ENCODE results near the gene SORBS1.

- no peak for TF ChIP-seq CTCF (IDR thresholded peaks at IDR 0.05)
- no peak for TF ChIP-seq POLR2A (IDR thresholded peaks at IDR 0.05)
Measured at GRCh38 chr10:95428701-95429100, 132.5 kb downstream of the SORBS1 start.

Measured in testis (tissue), 2 donors.